ENCODE measurements around the gene PSPN.
A peak's percentile ranks its signal among the peaks of the same experiment; 100 is the strongest.
"Not testable (repeated sequence)": the region's sequence is repeated elsewhere in the genome, so short reads cannot be mapped to it uniquely, and the experiment has no call there.

Gene PSPN

GRCh38 chr19:6402837-6403608 lies 27.3 kb upstream of the PSPN start:
- DNase-seq (ENCODE audit: low spot score) = no peak

- no peak for DNase-seq (ENCODE audit: low spot score)
Measured at GRCh38 chr19:6402058-6402457, 26.3 kb upstream of the PSPN start.

- not testable (repeated sequence) for DNase-seq (ENCODE audit: low spot score)
Measured at GRCh38 chr19:6400062-6400944, 24.6 kb upstream of the PSPN start.

GRCh38 chr19:6396305-6396704 lies 20.6 kb upstream of the PSPN start:
- no peak for DNase-seq (ENCODE audit: low spot score)

GRCh38 chr19:6394831-6395230 lies 19.1 kb upstream of the PSPN start:
- DNase-seq (ENCODE audit: low spot score) = no peak

GRCh38 chr19:6393983-6394412 lies 18.3 kb upstream of the PSPN start:
- no peak for DNase-seq (ENCODE audit: low spot score)

- DNase-seq (ENCODE audit: low spot score) = peak; percentile 96
Measured at GRCh38 chr19:6393074-6393982, 17.6 kb upstream of the PSPN start, which contains the start of gene GTF2F1. Gene GTF2F1 (minus strand): TSS chr19:6393164. CDS start chr19:6392995, 169 bp downstream.

GRCh38 chr19:6392221-6393073 lies 16.7 kb upstream of the PSPN start:
- DNase-seq (ENCODE audit: low spot score) = no peak

- DNase-seq (ENCODE audit: low spot score) = no peak
Measured at GRCh38 chr19:6387372-6387771, 11.6 kb upstream of the PSPN start.

- no peak for DNase-seq (ENCODE audit: low spot score)
Measured at GRCh38 chr19:6384381-6384780, 8.6 kb upstream of the PSPN start.

GRCh38 chr19:6383188-6383587 lies 7.5 kb upstream of the PSPN start:
- DNase-seq (ENCODE audit: low spot score) = no peak

GRCh38 chr19:6381030-6381750 lies 5.5 kb upstream of the PSPN start:
- no peak for DNase-seq (ENCODE audit: low spot score)

GRCh38 chr19:6379744-6380143 lies 4.0 kb upstream of the PSPN start:
- DNase-seq (ENCODE audit: low spot score) = no peak

GRCh38 chr19:6378486-6378885 lies 2.8 kb upstream of the PSPN start:
- no peak for DNase-seq (ENCODE audit: low spot score)

- DNase-seq (ENCODE audit: low spot score) = no peak
Measured at GRCh38 chr19:6378041-6378440, 2.3 kb upstream of the PSPN start.

- no peak for DNase-seq (ENCODE audit: low spot score)
Measured at GRCh38 chr19:6376512-6377190, 918 bp upstream of the PSPN start.

- DNase-seq (ENCODE audit: low spot score) = no peak
Measured at GRCh38 chr19:6374711-6375410, 872 bp downstream of the PSPN start.

- no peak for DNase-seq (ENCODE audit: low spot score)
Measured at GRCh38 chr19:6374161-6374709, 1.5 kb downstream of the PSPN start.

- DNase-seq (ENCODE audit: low spot score) = no peak
Measured at GRCh38 chr19:6373813-6374108, 2.0 kb downstream of the PSPN start.

Measured in ecto neural progenitor cell (in vitro differentiated cells).